Neural progenitor cell (in vitro differentiated cells): Measurements from ENCODE around the gene ITPR1. TPM values are rescaled to one million over a fixed set of nuclear protein-coding genes. Genes with fewer than 3 reads are reported as not detected.
A peak's percentile ranks its signal among the peaks of the same experiment; 100 is the strongest.

Experiments used
- DNase-seq: peaks from one replicate; pipeline ENCODE4 v3.0.0-alpha.2; 2016; ENCODE audit warnings: low spot score
- H2AFZ ChIP-seq: fragments of 200-600 bp; sonication (generic); replicated peaks from 2 replicates; pipeline ENCODE4 v1.6.1; 2016; ENCODE audit warnings: antibody characterized with exemption
- H3F3A ChIP-seq: fragments of 200-600 bp; sonication (generic); 2 replicates; pipeline ENCODE4 v1.6.1; 2016; ENCODE audit warnings: antibody characterized with exemption, low read depth
- H3K27ac ChIP-seq: fragments of 200-600 bp; sonication (generic); 2 replicates; pipeline ENCODE4 v1.5.1; 2016; ENCODE audit warnings: mild to moderate bottlenecking
- H3K27me3 ChIP-seq: fragments of 200-600 bp; sonication (generic); 2 replicates; pipeline ENCODE4 v1.6.1; 2016; ENCODE audit warnings: mild to moderate bottlenecking, moderate library complexity
- H3K36me3 ChIP-seq: fragments of 200-600 bp; sonication (generic); 2 replicates; pipeline ENCODE4 v1.5.1; 2016
- H3K4me1 ChIP-seq: fragments of 200-600 bp; sonication (generic); 2 replicates; pipeline ENCODE4 v1.6.1; 2016; ENCODE audit warnings: mixed run types
- H3K4me2 ChIP-seq: fragments of 200-600 bp; sonication (generic); 2 replicates; pipeline ENCODE4 v1.6.1; 2016
- H3K4me3 ChIP-seq: fragments of 200-600 bp; sonication (generic); 2 replicates; pipeline ENCODE4 v1.5.1; 2016
- H3K79me2 ChIP-seq: fragments of 200-600 bp; sonication (generic); 2 replicates; pipeline ENCODE4 v1.6.1; 2016; ENCODE audit warnings: low read depth
- H3K9ac ChIP-seq: fragments of 200-600 bp; sonication (generic); 2 replicates; pipeline ENCODE4 v1.6.1; 2016
- H3K9me3 ChIP-seq: fragments of 200-600 bp; sonication (generic); 2 replicates; pipeline ENCODE4 v1.5.1; 2016; ENCODE audit warnings: low read depth
- H4K20me1 ChIP-seq: fragments of 200-600 bp; sonication (generic); 2 replicates; pipeline ENCODE4 v1.6.1; 2016; ENCODE audit warnings: low read depth
- H3K27ac Mint-ChIP-seq: 3 replicates; pipeline ENCODE4 v1.8.0; 2021; ENCODE audit warnings: mixed read lengths
- H3K27me3 Mint-ChIP-seq: 2 replicates; pipeline ENCODE4 v1.8.0; 2022; ENCODE audit warnings: low read depth, mild to moderate bottlenecking, inconsistent platforms, moderate library complexity, mixed read lengths; ENCODE audit not compliant: insufficient read depth
- H3K36me3 Mint-ChIP-seq: 3 replicates; pipeline ENCODE4 v1.8.0; 2021; ENCODE audit warnings: mixed read lengths
- H3K4me1 Mint-ChIP-seq: 3 replicates; pipeline ENCODE4 v1.8.0; 2021; ENCODE audit warnings: mixed read lengths
- H3K4me3 Mint-ChIP-seq: 3 replicates; pipeline ENCODE4 v1.8.0; 2021; ENCODE audit warnings: mild to moderate bottlenecking, moderate library complexity, mixed read lengths
- H3K9me3 Mint-ChIP-seq: 3 replicates; pipeline ENCODE4 v1.8.0; 2020; ENCODE audit warnings: mixed read lengths
- CTCF ChIP-seq: fragments of 200-600 bp; sonication (generic); IDR thresholded peaks from 2 replicates; pipeline ENCODE4 v1.5.1; 2017; ENCODE audit warnings: antibody characterized with exemption, mild to moderate bottlenecking
- EZH2 ChIP-seq: fragments of 200-600 bp; sonication (generic); IDR thresholded peaks from 2 replicates; pipeline ENCODE4 v1.6.1; 2017; ENCODE audit warnings: antibody characterized with exemption, mild to moderate bottlenecking, moderate library complexity
- EZH2phosphoT487 ChIP-seq: fragments of 200-600 bp; sonication (generic); IDR thresholded peaks from 2 replicates; pipeline ENCODE4 v1.6.1; 2017; ENCODE audit warnings: antibody characterized with exemption
- total RNA-seq: library from RNA; depleted of rRNA; stranded (reverse); fragments of >200 nt; gene quantifications from 2 replicates; pipeline ENCODE4 v1.2.3, GENCODE V29; 2015; ENCODE audit warnings: low replicate concordance

ITPR1 gene
- total RNA-seq, 1 donor from 2014 or later: 5.0 TPM

DNA sequence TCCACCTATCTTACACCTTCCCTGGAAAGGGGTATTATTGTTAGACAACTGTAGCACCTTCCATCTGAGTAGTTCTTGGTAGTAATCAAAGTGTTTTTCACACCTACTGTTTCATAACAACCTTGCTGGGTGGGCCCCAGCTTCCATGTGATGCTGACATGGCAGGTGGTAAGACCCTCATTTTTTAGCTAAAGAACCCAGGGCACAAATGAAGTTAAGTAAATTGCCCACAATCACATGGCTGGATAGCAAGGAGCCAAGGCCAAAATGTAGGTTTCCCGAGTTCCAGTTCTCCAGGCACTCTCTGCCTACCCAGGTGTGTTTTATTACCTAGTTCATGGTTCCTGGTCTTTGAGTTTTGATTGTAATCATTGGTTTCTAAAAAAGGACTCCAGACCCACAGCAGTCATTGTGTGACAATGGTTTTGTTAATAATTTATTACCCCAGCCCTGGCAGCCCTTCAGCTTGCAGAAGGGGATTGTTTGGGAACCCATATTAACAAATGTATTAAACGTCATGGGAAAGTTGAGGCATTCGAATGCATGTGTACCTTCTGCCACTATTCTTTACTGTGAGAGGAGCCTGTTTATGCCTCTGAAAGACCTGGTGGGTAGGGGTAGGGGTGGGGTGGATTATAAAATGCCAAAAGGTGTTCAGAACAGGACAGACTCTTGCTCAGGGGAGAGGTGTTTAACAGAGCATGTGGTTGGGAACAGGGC, 263.9 kb downstream of the ITPR1 start:
- peaks cover 6% of the 10 kb centered on the region for H3K4me1 Mint-ChIP-seq
- Histone ChIP-seq H3K27ac (no peak overlapping the region), H4K20me1 (no peaks in the 10 kb centered on the region), H3K79me2 (no peaks in the 10 kb centered on the region), H3K27me3 (no peaks in the 10 kb centered on the region), H3K4me1 (no peaks in the 10 kb centered on the region), H3K4me2 (no peak overlapping the region), H3K9me3 (no peaks in the 10 kb centered on the region), H3F3A (no peaks in the 10 kb centered on the region), H3K4me3 (no peak overlapping the region), H3K9ac (no peak overlapping the region), H3K36me3 (no peaks in the 10 kb centered on the region), H2AFZ (no peak overlapping the region)
- H3K27ac Mint-ChIP-seq: no peak overlapping the region
- no peak overlapping the region for H3K4me3 Mint-ChIP-seq
- DNase-seq: no peak
- H3K36me3 Mint-ChIP-seq: no peaks in the 10 kb centered on the region
- peaks cover 2% of the 10 kb centered on the region for H3K9me3 Mint-ChIP-seq
- H3K27me3 Mint-ChIP-seq: peaks cover 4% of the 10 kb centered on the region
- TF ChIP-seq EZH2 (no peak), CTCF (no peak), EZH2phosphoT487 (no peak)

- Mint-ChIP-seq H3K27ac (no peak overlapping the region), H3K9me3 (peaks cover 2% of the 10 kb centered on the region), H3K36me3 (no peaks in the 10 kb centered on the region), H3K27me3 (peaks cover 4% of the 10 kb centered on the region), H3K4me1 (peaks cover 6% of the 10 kb centered on the region), H3K4me3 (no peak overlapping the region)
- H3K4me1 ChIP-seq: no peaks in the 10 kb centered on the region
- H3K4me2 ChIP-seq: no peak overlapping the region
- H3K4me3 ChIP-seq: no peak overlapping the region
- no peaks in the 10 kb centered on the region for H3K9me3 ChIP-seq
- H3K9ac ChIP-seq: no peak overlapping the region
- no peak for TF ChIP-seq CTCF
- TF ChIP-seq EZH2: no peak
- no peak for TF ChIP-seq EZH2phosphoT487
- no peaks in the 10 kb centered on the region for H3K36me3 ChIP-seq
- no peak overlapping the region for H2AFZ ChIP-seq
- no peak overlapping the region for H3K27ac ChIP-seq
- no peaks in the 10 kb centered on the region for H3K27me3 ChIP-seq
- DNase-seq: no peak
- H3K79me2 ChIP-seq: no peaks in the 10 kb centered on the region
- no peaks in the 10 kb centered on the region for H3F3A ChIP-seq
- no peaks in the 10 kb centered on the region for H4K20me1 ChIP-seq
Observed at GRCh38 chr3:4757575-4758248, 264.6 kb downstream of the ITPR1 start.

DNA sequence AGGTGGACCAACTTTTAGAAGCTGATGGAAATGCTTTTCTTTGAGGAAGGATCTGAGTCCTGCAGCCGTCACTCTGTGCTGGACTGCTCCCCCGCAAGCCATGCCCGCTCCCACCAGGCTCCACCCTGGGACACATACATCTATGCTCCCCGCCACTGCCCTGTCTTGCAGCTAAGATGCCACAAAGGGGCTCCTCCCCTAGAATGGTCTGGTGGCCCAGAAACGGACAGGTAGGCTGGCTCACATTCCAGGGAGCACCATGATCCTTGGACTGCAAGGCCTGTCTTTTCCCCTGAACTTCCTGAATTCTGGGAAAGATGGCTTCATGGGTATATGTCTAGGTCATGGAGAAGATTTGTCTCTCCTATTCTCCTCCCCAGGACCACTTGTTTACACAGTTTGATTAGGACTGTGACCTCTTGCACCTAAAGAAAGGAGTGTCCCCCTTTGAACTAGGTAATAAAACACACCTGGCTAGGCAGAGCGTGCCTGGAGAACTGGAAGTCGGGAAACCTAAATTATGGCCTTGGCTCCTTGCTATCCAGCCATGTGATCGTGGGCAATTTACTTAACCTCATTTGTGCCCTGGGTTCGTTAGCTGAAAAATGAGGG, 265.2 kb downstream of the ITPR1 start:
- no peaks in the 10 kb centered on the region for H3F3A ChIP-seq
- no peak for TF ChIP-seq EZH2
- TF ChIP-seq EZH2phosphoT487: no peak
- TF ChIP-seq CTCF: no peak
- H2AFZ ChIP-seq: no peak overlapping the region
- no peak overlapping the region for H3K4me3 Mint-ChIP-seq
- peaks cover 6% of the 10 kb centered on the region for H3K4me1 Mint-ChIP-seq
- H3K4me2 ChIP-seq: no peak overlapping the region
- peaks cover 4% of the 10 kb centered on the region for H3K27me3 Mint-ChIP-seq
- no peaks in the 10 kb centered on the region for H4K20me1 ChIP-seq
- H3K36me3 Mint-ChIP-seq: no peaks in the 10 kb centered on the region
- no peak overlapping the region for H3K27ac ChIP-seq
- H3K4me1 ChIP-seq: no peaks in the 10 kb centered on the region
- H3K79me2 ChIP-seq: no peaks in the 10 kb centered on the region
- H3K4me3 ChIP-seq: no peak overlapping the region
- H3K9me3 Mint-ChIP-seq: peaks cover 3% of the 10 kb centered on the region
- DNase-seq: no peak
- H3K27me3 ChIP-seq: no peaks in the 10 kb centered on the region
- no peak overlapping the region for H3K9ac ChIP-seq
- H3K27ac Mint-ChIP-seq: peak overlapping the region; percentile 21
- no peaks in the 10 kb centered on the region for H3K36me3 ChIP-seq
- no peaks in the 10 kb centered on the region for H3K9me3 ChIP-seq
